H9 (cell line): ENCODE measurements around the gene SLC17A3. TPM values are rescaled to one million over a fixed set of nuclear protein-coding genes. Genes with fewer than 3 reads are reported as not detected.

Source experiments
- DNase-seq: peaks from one replicate; pipeline ENCODE4 v3.0.0-alpha.2; 2017
- H2AFZ ChIP-seq: one replicate; pipeline ENCODE4 v1.6.1; 2013; ENCODE audit warnings: mild to moderate bottlenecking, low read length, control low read depth, moderate library complexity
- H2AK5ac ChIP-seq: 2 replicates; pipeline ENCODE4 v1.6.1; 2013; ENCODE audit warnings: low read length, control low read depth, mixed read lengths; ENCODE audit not compliant: insufficient read length
- H2BK120ac ChIP-seq: one replicate; pipeline ENCODE4 v1.6.1; 2013; ENCODE audit warnings: low read depth, mild to moderate bottlenecking, low read length, control low read depth, inconsistent platforms; ENCODE audit not compliant: poor library complexity, severe bottlenecking
- H2BK12ac ChIP-seq: 2 replicates; pipeline ENCODE4 v1.6.1; 2013; ENCODE audit warnings: low read length, control low read depth, mixed read lengths, low read depth; ENCODE audit not compliant: insufficient read length
- H2BK15ac ChIP-seq: 2 replicates; pipeline ENCODE4 v1.6.1; 2013; ENCODE audit warnings: low read depth, low read length, control low read depth
- H2BK20ac ChIP-seq: one replicate; pipeline ENCODE4 v1.6.1; 2013; ENCODE audit warnings: low read depth, mild to moderate bottlenecking, low read length, control low read depth, inconsistent platforms; ENCODE audit not compliant: poor library complexity, severe bottlenecking
- H2BK5ac ChIP-seq: 2 replicates; pipeline ENCODE4 v1.6.1; 2013; ENCODE audit warnings: low read length, control low read depth, mixed read lengths; ENCODE audit not compliant: insufficient read length
- H3K14ac ChIP-seq: 2 replicates; pipeline ENCODE4 v1.6.1; 2013; ENCODE audit warnings: low read length, control low read depth; ENCODE audit not compliant: insufficient read depth
- H3K18ac ChIP-seq: 2 replicates; pipeline ENCODE4 v1.6.1; 2013; ENCODE audit warnings: low read depth, mild to moderate bottlenecking, mixed read lengths, low read length, control low read depth; ENCODE audit not compliant: insufficient read length
- H3K23ac ChIP-seq: 2 replicates; pipeline ENCODE4 v1.6.1; 2013; ENCODE audit warnings: low read length, control low read depth, mixed read lengths, low read depth; ENCODE audit not compliant: insufficient read length
- H3K23me2 ChIP-seq: 2 replicates; pipeline ENCODE4 v1.6.1; 2013; ENCODE audit warnings: low read depth, mild to moderate bottlenecking, mixed read lengths, low read length, control low read depth; ENCODE audit not compliant: insufficient read length, poor library complexity, severe bottlenecking
- H3K27ac ChIP-seq: 2 replicates; pipeline ENCODE4 v1.5.1; 2013; ENCODE audit warnings: low read length, control low read depth, mixed read lengths, low read depth; ENCODE audit not compliant: insufficient read length
- H3K27me3 ChIP-seq: 2 replicates; pipeline ENCODE4 v1.6.1; 2013; ENCODE audit warnings: low read length, control low read depth, inconsistent platforms; ENCODE audit not compliant: insufficient read depth
- H3K4ac ChIP-seq: 2 replicates; pipeline ENCODE4 v1.6.1; 2013; ENCODE audit warnings: low read depth, mild to moderate bottlenecking, control low read depth, inconsistent platforms, low read length, moderate library complexity
- H3K4me1 ChIP-seq: 2 replicates; pipeline ENCODE4 v1.6.1; 2013; ENCODE audit warnings: low read length, control low read depth, inconsistent platforms; ENCODE audit not compliant: insufficient read depth
- H3K4me2 ChIP-seq: 2 replicates; pipeline ENCODE4 v1.6.1; 2013; ENCODE audit warnings: low read length, control low read depth, mixed read lengths; ENCODE audit not compliant: insufficient read length, insufficient read depth
- H3K56ac ChIP-seq: 2 replicates; pipeline ENCODE4 v1.6.1; 2013; ENCODE audit warnings: low read depth, mild to moderate bottlenecking, mixed read lengths, low read length, control low read depth; ENCODE audit not compliant: insufficient read length
- H3K79me1 ChIP-seq: 2 replicates; pipeline ENCODE4 v1.6.1; 2013; ENCODE audit warnings: low read depth, mild to moderate bottlenecking, moderate library complexity, low read length, control low read depth, inconsistent platforms; ENCODE audit not compliant: insufficient read depth, poor library complexity, severe bottlenecking
- H3K79me2 ChIP-seq: 2 replicates; pipeline ENCODE4 v1.6.1; 2013; ENCODE audit warnings: low read length, control low read depth, inconsistent platforms; ENCODE audit not compliant: insufficient read depth
- H3K9ac ChIP-seq: 2 replicates; pipeline ENCODE4 v1.6.1; 2013; ENCODE audit warnings: low read length, control low read depth, mixed read lengths; ENCODE audit not compliant: insufficient read length; ENCODE audit errors: extremely low read depth
- H3K9me3 ChIP-seq: one replicate; pipeline ENCODE4 v1.6.1; 2013; ENCODE audit warnings: low read depth, low read length, inconsistent platforms; ENCODE audit not compliant: control insufficient read depth
- H3T11ph ChIP-seq: one replicate; pipeline ENCODE4 v1.6.1; 2013; ENCODE audit warnings: mild to moderate bottlenecking, low read length, control low read depth, inconsistent platforms
- H4K20me1 ChIP-seq: one replicate; pipeline ENCODE4 v1.6.1; 2013; ENCODE audit not compliant: control insufficient read depth, insufficient read length, insufficient read depth
- H4K5ac ChIP-seq: 2 replicates; pipeline ENCODE4 v1.6.1; 2013; ENCODE audit warnings: low read depth, mild to moderate bottlenecking, mixed read lengths, low read length, control low read depth; ENCODE audit not compliant: insufficient read length
- H4K8ac ChIP-seq: replicated peaks from 2 replicates; pipeline ENCODE4 v1.6.1; 2013; ENCODE audit warnings: low read length, control low read depth, mixed read lengths, low read depth; ENCODE audit not compliant: insufficient read length
- H4K91ac ChIP-seq: 2 replicates; pipeline ENCODE4 v1.6.1; 2013; ENCODE audit warnings: low read depth, mild to moderate bottlenecking, moderate library complexity, mixed read lengths, low read length, control low read depth; ENCODE audit not compliant: insufficient read length
- H3K27ac Mint-ChIP-seq, 3 experiments: 2 replicates in 2 of 3; 3 replicates in 1 of 3; pipeline ENCODE4 v1.8.0; 2020 to 2021; ENCODE audit warnings: mixed read lengths in 3 of 3, mild to moderate bottlenecking in 1 of 3, moderate library complexity in 1 of 3
- H3K27me3 Mint-ChIP-seq: 2 replicates; pipeline ENCODE4 v1.8.0; 2021; ENCODE audit warnings: low read depth, mild to moderate bottlenecking, moderate library complexity, mixed read lengths
- H3K36me3 Mint-ChIP-seq, 3 experiments: 2 replicates in 2 of 3; 3 replicates in 1 of 3; pipeline ENCODE4 v1.8.0; 2020 to 2021; ENCODE audit warnings: low read depth in 3 of 3, mixed read lengths in 3 of 3; ENCODE audit not compliant: insufficient read depth in 1 of 3
- H3K4me1 Mint-ChIP-seq, 2 experiments: 2 replicates each; pipeline ENCODE4 v1.8.0; 2020; ENCODE audit warnings: mixed read lengths in 2 of 2
- H3K4me3 Mint-ChIP-seq, 2 experiments: 2 replicates in 1 of 2; 3 replicates in 1 of 2; pipeline ENCODE4 v1.8.0; 2020 to 2021; ENCODE audit warnings: mild to moderate bottlenecking in 2 of 2, mixed read lengths in 2 of 2, moderate library complexity in 1 of 2
- H3K9me3 Mint-ChIP-seq, 2 experiments: 2 replicates in 1 of 2; 3 replicates in 1 of 2; pipeline ENCODE4 v1.8.0; 2020; ENCODE audit warnings: mild to moderate bottlenecking in 2 of 2, mixed read lengths in 2 of 2, moderate library complexity in 1 of 2
- WGBS: extraction: QIAGEN DNeasy Blood & Tissue Kit; methylation state at CpG from one replicate; pipeline ENCODE4 v1.1.7; 2013; ENCODE audit warnings: missing lambda C conversion rate, low lambda C conversion rate, mixed read lengths; ENCODE audit not compliant: insufficient read length; ENCODE audit errors: extremely low coverage; 5-methylcytosine and 5-hydroxymethylcytosine counted together
- total RNA-seq: library from RNA; stranded (reverse); gene quantifications from 2 replicates; pipeline ENCODE4 v1.2.1, GENCODE V29; 2021
- TF ChIP-seq, protein P1 (sequence below): fragments of 200-600 bp; sonication (generic); conservative IDR thresholded peaks from 3 replicates; pipeline ENCODE4 v1.8.0; 2021; ENCODE audit warnings: antibody characterized with exemption, mild to moderate bottlenecking

The SLC17A3 gene
- total RNA-seq, 1 experiment from 2014 or later = not detected

DNA sequence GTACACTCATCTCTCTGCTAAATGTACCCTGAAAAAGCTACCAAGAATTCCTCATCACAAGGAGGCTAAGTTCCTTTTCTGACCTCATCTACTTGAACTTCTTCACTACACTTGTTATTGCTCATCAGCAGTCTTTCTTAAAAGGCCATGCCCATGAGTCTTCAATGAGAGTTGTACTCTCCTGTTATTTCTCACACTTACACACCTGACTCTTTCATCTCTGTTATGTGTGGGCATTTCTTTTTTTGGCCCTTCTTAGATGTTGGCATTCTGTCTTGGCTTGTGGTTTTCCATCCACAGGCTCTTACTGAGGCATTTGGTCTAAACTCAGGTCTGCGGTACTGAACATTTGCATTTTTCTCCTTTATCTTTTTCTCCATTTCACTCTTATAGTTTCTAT lies 31.5 kb downstream of the SLC17A3 start:
- H4K91ac ChIP-seq = no peak overlapping the region
- TF ChIP-seq, protein P1, sequence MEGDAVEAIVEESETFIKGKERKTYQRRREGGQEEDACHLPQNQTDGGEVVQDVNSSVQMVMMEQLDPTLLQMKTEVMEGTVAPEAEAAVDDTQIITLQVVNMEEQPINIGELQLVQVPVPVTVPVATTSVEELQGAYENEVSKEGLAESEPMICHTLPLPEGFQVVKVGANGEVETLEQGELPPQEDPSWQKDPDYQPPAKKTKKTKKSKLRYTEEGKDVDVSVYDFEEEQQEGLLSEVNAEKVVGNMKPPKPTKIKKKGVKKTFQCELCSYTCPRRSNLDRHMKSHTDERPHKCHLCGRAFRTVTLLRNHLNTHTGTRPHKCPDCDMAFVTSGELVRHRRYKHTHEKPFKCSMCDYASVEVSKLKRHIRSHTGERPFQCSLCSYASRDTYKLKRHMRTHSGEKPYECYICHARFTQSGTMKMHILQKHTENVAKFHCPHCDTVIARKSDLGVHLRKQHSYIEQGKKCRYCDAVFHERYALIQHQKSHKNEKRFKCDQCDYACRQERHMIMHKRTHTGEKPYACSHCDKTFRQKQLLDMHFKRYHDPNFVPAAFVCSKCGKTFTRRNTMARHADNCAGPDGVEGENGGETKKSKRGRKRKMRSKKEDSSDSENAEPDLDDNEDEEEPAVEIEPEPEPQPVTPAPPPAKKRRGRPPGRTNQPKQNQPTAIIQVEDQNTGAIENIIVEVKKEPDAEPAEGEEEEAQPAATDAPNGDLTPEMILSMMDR = no peak
- H3K27me3 ChIP-seq = no peaks in the 10 kb centered on the region
- no peak overlapping the region for H3K27ac Mint-ChIP-seq
- no peaks in the 10 kb centered on the region for H3K79me2 ChIP-seq
- WGBS = no CpG with 5 or more reads among the region's 1 CpG
- no peak overlapping the region for H2BK12ac ChIP-seq
- no peaks in the 10 kb centered on the region for H3K36me3 Mint-ChIP-seq
- DNase-seq = no peak
- H2BK15ac ChIP-seq = no peak overlapping the region
- H4K5ac ChIP-seq = no peak overlapping the region
- no peaks in the 10 kb centered on the region; a peak in 1 of 5 replicates for H3K9me3 Mint-ChIP-seq
- H3K4ac ChIP-seq = no peak overlapping the region
- no peak overlapping the region for H2AK5ac ChIP-seq
- H3K14ac ChIP-seq = no peak overlapping the region
- H3T11ph ChIP-seq = no peak overlapping the region
- H2BK20ac ChIP-seq = no peak overlapping the region
- no peaks in the 10 kb centered on the region for H3K9me3 ChIP-seq
- no peak overlapping the region for H3K9ac ChIP-seq
- H3K27ac ChIP-seq = no peak overlapping the region
- no peak overlapping the region for H3K23ac ChIP-seq
- H3K4me3 Mint-ChIP-seq = no peak overlapping the region
- H3K4me1 Mint-ChIP-seq = no peaks in the 10 kb centered on the region
- H2BK120ac ChIP-seq = no peak overlapping the region
- H2BK5ac ChIP-seq = no peak overlapping the region
- no peak overlapping the region for H4K8ac ChIP-seq
- H3K4me2 ChIP-seq = no peak overlapping the region
- H3K18ac ChIP-seq = no peak overlapping the region
- H4K20me1 ChIP-seq = no peaks in the 10 kb centered on the region
- no peaks in the 10 kb centered on the region for H3K4me1 ChIP-seq
- H3K23me2 ChIP-seq = no peaks in the 10 kb centered on the region
- H3K79me1 ChIP-seq = no peaks in the 10 kb centered on the region
- no peak overlapping the region for H3K56ac ChIP-seq
- peaks cover 2% of the 10 kb centered on the region; the same call in 1 of the 2 replicates for H3K27me3 Mint-ChIP-seq
- no peak overlapping the region for H2AFZ ChIP-seq
